ENCODE data around the gene PNPLA1. TPM values are rescaled to one million over a fixed set of nuclear protein-coding genes. Genes with fewer than 3 reads are reported as not detected.

Gene PNPLA1
- total RNA-seq, 1 donor from 2014 or later, result not detected

- no peak for TF ChIP-seq CTCF (IDR thresholded peaks at IDR 0.05)
- intact Hi-C loops (cut with micrococcal nuclease), result no loop called here
- Mint-ChIP-seq H3K27me3 (no peaks in the 10 kb centered on the region), H3K4me3 (no peak overlapping the region), H3K4me1 (peaks cover 20% of the 10 kb centered on the region), H3K9me3 (no peaks in the 10 kb centered on the region), H3K36me3 (ENCODE audit: low read depth) (no peaks in the 10 kb centered on the region), H3K27ac (no peak overlapping the region)
- ChIA-PET CTCF (no interaction called here), POLR2A (no interaction called here)
- no peak for ATAC-seq (ENCODE audit: low read depth)
- DNase-seq, result no peak
Measured at GRCh38 chr6:36246506-36247268, 23.2 kb upstream of the PNPLA1 start.

GRCh38 chr6:36247693-36248092 lies 22.2 kb upstream of the PNPLA1 start:
- intact Hi-C loops (cut with micrococcal nuclease), result no loop called here
- ATAC-seq (ENCODE audit: low read depth) (no peak), DNase-seq (no peak)
- Mint-ChIP-seq H3K27me3 (no peaks in the 10 kb centered on the region), H3K36me3 (ENCODE audit: low read depth) (no peaks in the 10 kb centered on the region), H3K4me1 (peaks cover 10% of the 10 kb centered on the region), H3K4me3 (no peak overlapping the region), H3K27ac (no peak overlapping the region), H3K9me3 (no peaks in the 10 kb centered on the region)
- POLR2A ChIA-PET, result no interaction called here
- CTCF ChIA-PET, result no interaction called here
- TF ChIP-seq CTCF (IDR thresholded peaks at IDR 0.05), result no peak

GRCh38 chr6:36248980-36249379 lies 20.9 kb upstream of the PNPLA1 start:
- POLR2A ChIA-PET, result interaction anchor here (0.6 to 0.7 kb wide), 2 partner anchors 13 to 125 kb away, joined by 4 read pairs; no protein-coding TSS in a partner anchor
- intact Hi-C loops (cut with micrococcal nuclease), result no loop called here
- Mint-ChIP-seq H3K4me3 (no peak overlapping the region), H3K36me3 (ENCODE audit: low read depth) (no peaks in the 10 kb centered on the region), H3K27ac (no peak overlapping the region), H3K27me3 (no peaks in the 10 kb centered on the region), H3K9me3 (no peaks in the 10 kb centered on the region), H3K4me1 (peaks cover 8% of the 10 kb centered on the region)
- CTCF ChIA-PET, result no interaction called here
- DNase-seq (no peak), ATAC-seq (ENCODE audit: low read depth) (no peak)
- TF ChIP-seq CTCF (IDR thresholded peaks at IDR 0.05), result no peak

GRCh38 chr6:36249536-36249935 lies 20.3 kb upstream of the PNPLA1 start:
- POLR2A ChIA-PET, result interaction anchor here (0.7 kb wide), 1 partner anchor 13 kb away, joined by 4 read pairs; no protein-coding TSS in a partner anchor
- no peak for ATAC-seq (ENCODE audit: low read depth)
- H3K4me1 Mint-ChIP-seq, result peaks cover 8% of the 10 kb centered on the region

GRCh38 chr6:36252005-36252404 lies 17.9 kb upstream of the PNPLA1 start:
- Mint-ChIP-seq H3K27ac (no peak overlapping the region), H3K27me3 (no peaks in the 10 kb centered on the region), H3K4me3 (no peak overlapping the region), H3K4me1 (no peaks in the 10 kb centered on the region), H3K9me3 (peaks cover 2% of the 10 kb centered on the region), H3K36me3 (ENCODE audit: low read depth) (no peaks in the 10 kb centered on the region)
- no peak for ATAC-seq (ENCODE audit: low read depth)
- DNase-seq, result no peak
- TF ChIP-seq CTCF (IDR thresholded peaks at IDR 0.05), result no peak
- CTCF ChIA-PET, result no interaction called here
- POLR2A ChIA-PET, result no interaction called here
- intact Hi-C loops (cut with micrococcal nuclease), result no loop called here

More at GRCh38 chr6:36249536-36249935, 20.3 kb upstream of the PNPLA1 start:
- Mint-ChIP-seq H3K27ac (no peak overlapping the region), H3K9me3 (no peaks in the 10 kb centered on the region), H3K4me3 (no peak overlapping the region), H3K36me3 (ENCODE audit: low read depth) (no peaks in the 10 kb centered on the region), H3K27me3 (no peaks in the 10 kb centered on the region)
- intact Hi-C loops (cut with micrococcal nuclease), result no loop called here
- CTCF ChIA-PET, result no interaction called here
- TF ChIP-seq CTCF (IDR thresholded peaks at IDR 0.05), result no peak
- DNase-seq, result no peak
